Thymus (tissue), 11 donors: ENCODE results near the gene SYNGR3. TPM values are rescaled to one million over a fixed set of nuclear protein-coding genes. Genes with fewer than 3 reads are reported as not detected.
A peak's percentile ranks its signal among the peaks of the same experiment; 100 is the strongest.

Experiments
- DNase-seq, 9 donors: peaks; one replicate each; pipeline ENCODE4 v3.0.0-alpha.2; 2013; ENCODE audit warnings: low spot score in 9 of 9, low read depth in 6 of 9, missing footprints in 1 of 9
- H3K27ac ChIP-seq, 2 donors: one replicate each; pipeline ENCODE4 v1.5.1; 2013; ENCODE audit warnings: control low read depth in 1 of 2, low read depth in 1 of 2, low read length in 1 of 2, mild to moderate bottlenecking in 1 of 2, moderate library complexity in 1 of 2
- H3K27me3 ChIP-seq, 2 donors: one replicate each; pipeline ENCODE4 v1.5.1; 2013; ENCODE audit warnings: low read length in 1 of 2; ENCODE audit not compliant: control insufficient read depth in 2 of 2, insufficient read depth in 1 of 2
- H3K36me3 ChIP-seq, 2 donors: one replicate each; pipeline ENCODE4 v1.5.1; 2013; ENCODE audit warnings: low read length in 1 of 2, mild to moderate bottlenecking in 1 of 2, moderate library complexity in 1 of 2; ENCODE audit not compliant: control insufficient read depth in 2 of 2, insufficient read depth in 2 of 2
- H3K4me1 ChIP-seq, 2 donors: one replicate each; pipeline ENCODE4 v1.5.1; 2013; ENCODE audit warnings: low read length in 2 of 2; ENCODE audit not compliant: control insufficient read depth in 2 of 2, insufficient read depth in 2 of 2
- H3K4me3 ChIP-seq, 2 donors: one replicate each; pipeline ENCODE4 v1.5.1; 2013; ENCODE audit warnings: low read length in 2 of 2, control low read depth in 1 of 2, mild to moderate bottlenecking in 1 of 2
- H3K9me3 ChIP-seq, 2 donors: one replicate each; pipeline ENCODE4 v1.5.1; 2013; ENCODE audit warnings: low read length in 1 of 2, mild to moderate bottlenecking in 1 of 2; ENCODE audit not compliant: control insufficient read depth in 2 of 2, insufficient read depth in 1 of 2
- WGBS: extraction: QIAGEN DNeasy Blood & Tissue Kit; methylation state at CpG from one replicate; pipeline ENCODE4 v1.1.7; 2013; 5-methylcytosine and 5-hydroxymethylcytosine counted together
- polyA plus RNA-seq: library from polyadenylated mRNA; stranded (reverse); fragments of 200-250 nt; gene quantifications from one replicate; pipeline ENCODE4 v1.2.3, GENCODE V29; 2013
- total RNA-seq: library from RNA; stranded (reverse); fragments of 120-200 nt; gene quantifications from one replicate; pipeline ENCODE4 v1.2.4, GENCODE V29; 2013
- donor health status: healthy.

SYNGR3 gene
- total and polyA plus RNA-seq, 2 donors: 1.2 to 2.7 TPM

GRCh38 chr16:2002406-2003230 is 12.8 kb downstream of the SYNGR3 start:
- Histone ChIP-seq H3K9me3 (peaks cover 0 to 10% of the 10 kb centered on the region in 2 donors), H3K27me3 (no peaks in the 10 kb centered on the region), H3K4me1 (peaks cover 9 to 19% of the 10 kb centered on the region in 2 donors), H3K27ac (no peak overlapping the region), H3K36me3 (peaks cover 58 to 64% of the 10 kb centered on the region in 2 donors), H3K4me3 (no peak overlapping the region)
- 97% methylated on average over 47 of the region's 47 CpGs for WGBS
- DNase-seq: no peak

- H3K9me3 ChIP-seq: peaks cover 0 to 10% of the 10 kb centered on the region in 2 donors
- no peak for DNase-seq
- no peak overlapping the region for H3K27ac ChIP-seq
- no peaks in the 10 kb centered on the region for H3K27me3 ChIP-seq
- H3K4me3 ChIP-seq: no peak overlapping the region
- peaks cover 51 to 61% of the 10 kb centered on the region in 2 donors for H3K36me3 ChIP-seq
- H3K4me1 ChIP-seq: peaks cover 16 to 26% of the 10 kb centered on the region in 2 donors
- 94% methylated on average over 8 of the region's 8 CpGs for WGBS
Measured at GRCh38 chr16:2003231-2003826, 13.6 kb downstream of the SYNGR3 start.

GRCh38 chr16:2003827-2004641 is 14.3 kb downstream of the SYNGR3 start:
- H3K4me1 ChIP-seq: peaks cover 19 to 32% of the 10 kb centered on the region in 2 donors
- H3K4me3 ChIP-seq: no peak overlapping the region
- no peaks in the 10 kb centered on the region for H3K27me3 ChIP-seq
- no peak overlapping the region for H3K27ac ChIP-seq
- peaks cover 0 to 13% of the 10 kb centered on the region in 2 donors for H3K9me3 ChIP-seq
- peak in 5 of 9 donors; percentile 66 to 87 (median 80) for DNase-seq
- 53% methylated on average over 36 of the region's 36 CpGs for WGBS
- H3K36me3 ChIP-seq: peaks cover 44 to 55% of the 10 kb centered on the region in 2 donors

- peaks cover 0 to 13% of the 10 kb centered on the region in 2 donors for H3K9me3 ChIP-seq
- no peak for DNase-seq
- no peaks in the 10 kb centered on the region for H3K27me3 ChIP-seq
- H3K36me3 ChIP-seq: peaks cover 35 to 46% of the 10 kb centered on the region in 2 donors
- peaks cover 19 to 32% of the 10 kb centered on the region in 2 donors for H3K4me1 ChIP-seq
- WGBS: 92% methylated on average over 34 of the region's 34 CpGs
- no peak overlapping the region for H3K27ac ChIP-seq
- H3K4me3 ChIP-seq: no peak overlapping the region
Measured at GRCh38 chr16:2004795-2005517, 15.2 kb downstream of the SYNGR3 start.

DNA sequence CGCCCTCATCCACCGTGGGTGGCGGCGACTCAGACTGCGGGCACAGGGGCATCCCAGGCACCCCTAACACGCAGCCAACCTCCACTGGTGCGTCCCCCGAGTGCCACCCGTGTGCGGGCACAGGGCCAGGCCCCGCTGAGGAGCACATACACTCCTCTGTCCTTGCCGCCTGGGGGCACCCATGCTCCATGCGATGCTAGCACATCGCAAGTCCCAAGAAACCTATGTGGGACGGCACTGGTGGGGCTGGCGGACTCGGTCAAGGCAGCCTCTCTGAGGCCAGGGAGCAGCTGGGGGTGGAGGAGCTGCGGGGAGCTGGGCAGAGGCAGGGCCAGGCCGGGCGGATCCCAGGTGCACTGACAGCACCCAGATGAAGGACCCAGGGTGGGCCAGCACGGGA is 15.9 kb downstream of the SYNGR3 start:
- H3K27ac ChIP-seq: no peak overlapping the region
- no peaks in the 10 kb centered on the region for H3K27me3 ChIP-seq
- H3K4me3 ChIP-seq: no peak overlapping the region
- H3K4me1 ChIP-seq: peaks cover 26 to 39% of the 10 kb centered on the region in 2 donors
- H3K36me3 ChIP-seq: peaks cover 28 to 40% of the 10 kb centered on the region in 2 donors
- no peak for DNase-seq
- peaks cover 0 to 13% of the 10 kb centered on the region in 2 donors for H3K9me3 ChIP-seq
- WGBS: 77% methylated on average over 21 of the region's 21 CpGs

- WGBS: 99% methylated on average over 8 of the region's 8 CpGs
- H3K27me3 ChIP-seq: no peaks in the 10 kb centered on the region
- H3K27ac ChIP-seq: no peak overlapping the region
- peaks cover 26 to 40% of the 10 kb centered on the region in 2 donors for H3K4me1 ChIP-seq
- H3K36me3 ChIP-seq: peaks cover 21 to 35% of the 10 kb centered on the region in 2 donors
- no peak for DNase-seq
- peaks cover 0 to 13% of the 10 kb centered on the region in 2 donors for H3K9me3 ChIP-seq
- H3K4me3 ChIP-seq: no peak overlapping the region
Measured at GRCh38 chr16:2006317-2006716, 16.5 kb downstream of the SYNGR3 start.

DNA sequence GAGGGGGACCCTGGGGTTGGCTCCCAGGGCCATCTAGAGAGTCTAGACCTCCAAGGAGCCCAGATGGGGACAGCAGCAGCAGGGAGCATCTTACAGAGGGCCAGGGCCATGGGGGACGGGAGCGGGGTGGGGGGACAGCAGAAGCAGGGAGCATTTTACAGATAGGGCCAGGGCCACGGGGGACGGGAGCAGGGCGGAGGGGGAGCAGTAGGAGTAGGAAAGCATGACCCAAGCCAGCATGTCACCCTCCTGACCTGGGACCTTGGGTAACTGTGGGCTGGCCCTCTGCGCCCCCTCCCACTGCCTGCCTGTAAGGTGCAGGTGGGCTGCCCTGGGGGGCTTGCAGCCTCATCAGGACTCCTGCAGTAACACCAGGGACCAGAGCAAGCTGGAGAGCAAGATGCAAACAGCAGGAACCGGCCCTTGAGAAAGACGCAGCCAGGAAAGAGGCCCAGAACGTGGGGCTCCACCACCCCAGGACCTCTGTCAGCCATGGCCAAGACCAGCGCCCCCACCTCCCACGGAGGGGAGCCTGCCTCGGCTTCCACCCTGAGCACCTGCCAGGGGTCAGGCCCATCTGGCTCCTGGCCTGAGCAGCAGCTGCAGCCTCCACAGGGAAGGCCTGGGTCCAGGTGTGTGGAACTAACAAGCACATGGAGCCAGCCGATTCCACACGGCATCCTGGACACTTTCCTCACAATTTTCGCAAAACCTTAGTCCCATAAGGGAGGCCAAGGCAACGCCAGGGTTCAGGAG is 17.5 kb downstream of the SYNGR3 start:
- peaks cover 0 to 13% of the 10 kb centered on the region in 2 donors for H3K9me3 ChIP-seq
- H3K27me3 ChIP-seq: no peaks in the 10 kb centered on the region
- peak overlapping the region in 1 of 2 donors; percentile 12 for H3K27ac ChIP-seq
- peak overlapping the region in 1 of 2 donors; percentile 5 for H3K4me3 ChIP-seq
- H3K4me1 ChIP-seq: peaks cover 26 to 40% of the 10 kb centered on the region in 2 donors
- DNase-seq: no peak
- 80% methylated on average over 16 of the region's 16 CpGs for WGBS
- peaks cover 12 to 25% of the 10 kb centered on the region in 2 donors for H3K36me3 ChIP-seq

- Histone ChIP-seq H3K27me3 (no peaks in the 10 kb centered on the region), H3K9me3 (peaks cover 0 to 13% of the 10 kb centered on the region in 2 donors), H3K36me3 (peaks cover 4 to 17% of the 10 kb centered on the region in 2 donors), H3K4me1 (peaks cover 26 to 40% of the 10 kb centered on the region in 2 donors), H3K4me3 (peak overlapping the region; percentile 54 to 85), H3K27ac (peak overlapping the region in 1 of 2 donors; percentile 80)
- 10% methylated on average over 15 of the region's 15 CpGs for WGBS
- no peak for DNase-seq
Measured at GRCh38 chr16:2008009-2008526, 18.3 kb downstream of the SYNGR3 start.
